Stimulated activated CD8-positive, alpha-beta memory T cell treated with anti-CD3 and anti-CD28 coated beads, Interleukin-15, amount 100 ng/mL, for 1 hour (primary cell): ENCODE data around the gene GTPBP3.
"Not testable (repeated sequence)": the region's sequence is repeated elsewhere in the genome, so short reads cannot be mapped to it uniquely, and the experiment has no call there.

ENCODE experiments used
- DNase-seq: peaks from one replicate; pipeline ENCODE4 v3.0.0-alpha.2; 2020; ENCODE audit warnings: low read depth

Gene GTPBP3

DNA sequence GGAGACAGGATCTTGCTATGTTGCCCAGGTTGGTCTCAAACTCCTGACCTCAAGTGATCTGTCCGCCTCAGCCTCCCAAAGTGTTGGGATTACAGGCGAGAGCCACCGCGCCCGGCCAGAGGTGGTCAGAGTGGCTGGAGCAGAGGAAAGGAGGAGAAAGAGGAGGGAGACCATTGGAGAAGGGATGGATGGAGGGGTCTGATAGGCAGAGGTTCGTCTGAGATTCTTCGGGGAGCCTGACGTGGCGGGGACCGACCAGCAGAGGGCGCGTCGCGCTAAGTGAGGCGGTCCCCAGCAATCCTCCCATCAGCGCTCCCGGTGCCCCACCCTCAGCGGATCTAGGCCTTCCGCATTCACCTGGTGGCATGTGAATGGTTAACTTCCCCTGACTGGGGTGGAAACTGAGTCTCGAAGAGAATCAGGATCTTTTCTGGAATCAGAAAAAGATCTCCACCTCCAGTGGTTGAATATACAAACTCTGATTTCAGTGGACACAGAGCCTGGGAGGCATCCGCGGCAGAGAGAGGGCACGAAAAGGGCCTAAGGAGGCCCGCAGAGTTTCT, 8.8 kb downstream of the GTPBP3 start:
- peak; percentile 63 for DNase-seq

GRCh38 chr19:17347361-17347760, 10.0 kb downstream of the GTPBP3 start:
- no peak for DNase-seq

- DNase-seq, result no peak
Observed at GRCh38 chr19:17347877-17348276, 10.5 kb downstream of the GTPBP3 start.

DNA sequence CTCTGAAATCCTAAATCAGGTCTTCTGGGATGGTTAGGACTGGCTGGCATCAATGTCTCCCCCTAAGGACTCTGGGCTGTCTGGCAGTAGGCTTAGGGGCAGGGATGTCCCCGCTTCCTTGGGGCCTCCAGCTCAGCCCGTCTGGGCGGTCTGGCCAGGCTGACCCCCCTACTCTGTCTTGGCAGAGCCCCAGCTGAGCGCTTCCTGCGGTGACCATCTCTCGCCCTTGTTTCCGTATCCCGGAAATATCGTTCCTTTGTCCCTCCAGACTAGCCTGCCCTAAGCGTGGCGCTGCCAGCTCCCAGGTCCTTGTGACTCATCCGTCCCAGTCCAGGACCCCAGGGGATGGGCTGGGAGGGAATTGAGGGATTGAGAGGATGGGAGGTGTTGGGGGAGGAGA, 11.3 kb downstream of the GTPBP3 start:
- DNase-seq, result no peak

DNA sequence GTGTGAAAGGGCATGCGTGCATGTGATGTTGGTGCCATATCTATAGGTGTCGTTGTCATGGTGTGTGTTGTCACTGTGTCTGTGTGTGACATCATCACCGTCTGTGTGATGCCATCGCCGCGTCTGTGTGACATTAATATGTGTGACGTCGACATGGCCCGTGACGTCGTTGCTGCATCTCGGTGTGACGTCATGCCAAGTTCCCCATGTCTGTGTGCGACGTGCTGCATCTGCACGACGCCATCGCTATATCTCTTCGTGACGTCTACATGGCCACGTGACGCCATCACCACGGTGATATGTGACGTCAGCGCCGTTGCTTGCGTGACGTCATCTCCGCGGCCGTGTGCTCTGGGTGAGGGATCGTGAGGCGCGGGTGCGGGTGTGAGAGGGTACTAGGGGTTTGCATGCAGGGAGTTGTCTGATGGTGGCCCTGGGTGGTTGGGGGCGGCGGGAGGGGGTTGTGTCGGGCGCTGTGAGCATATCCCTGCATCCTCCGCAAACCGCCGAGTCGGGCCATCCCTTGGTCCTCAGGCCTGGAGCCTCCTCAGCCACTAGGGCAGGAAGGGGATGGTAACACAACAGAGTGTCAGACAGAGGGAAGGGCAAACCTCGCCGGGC, 14.6 kb downstream of the GTPBP3 start:
- DNase-seq, result no peak

DNA sequence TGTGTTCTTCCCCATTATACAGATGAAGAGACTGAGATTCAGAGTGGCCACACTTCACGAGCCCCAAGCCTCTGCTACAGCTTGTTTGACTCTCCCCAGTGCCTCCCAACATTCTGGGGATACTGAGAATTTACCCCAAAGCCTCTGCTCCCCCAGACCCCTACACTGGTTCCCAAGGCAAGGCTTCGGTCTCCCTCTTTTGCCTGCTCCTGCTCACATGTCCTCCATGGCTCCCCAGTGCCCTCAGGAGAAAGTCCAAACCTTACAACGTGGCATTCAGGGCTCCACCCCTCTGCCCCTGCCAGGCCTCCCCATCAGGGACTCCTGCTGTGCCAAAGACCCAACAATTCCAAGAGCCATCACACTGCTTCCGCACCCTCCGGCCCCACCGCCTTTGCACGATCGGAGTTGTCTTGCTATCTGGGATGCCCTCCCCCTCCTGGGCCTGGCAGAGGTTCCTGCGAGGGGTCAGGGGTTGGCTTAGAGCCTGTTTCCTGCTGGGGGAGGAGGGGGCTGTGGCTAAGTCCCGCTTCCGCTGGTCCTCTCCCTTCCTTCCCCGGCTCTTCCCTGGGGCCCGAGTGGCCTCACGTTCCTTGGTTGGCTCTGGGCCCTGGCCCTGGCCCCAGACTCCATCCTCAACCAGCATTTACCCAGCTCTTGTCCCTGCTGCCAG, 15.4 kb downstream of the GTPBP3 start:
- no peak for DNase-seq

DNA sequence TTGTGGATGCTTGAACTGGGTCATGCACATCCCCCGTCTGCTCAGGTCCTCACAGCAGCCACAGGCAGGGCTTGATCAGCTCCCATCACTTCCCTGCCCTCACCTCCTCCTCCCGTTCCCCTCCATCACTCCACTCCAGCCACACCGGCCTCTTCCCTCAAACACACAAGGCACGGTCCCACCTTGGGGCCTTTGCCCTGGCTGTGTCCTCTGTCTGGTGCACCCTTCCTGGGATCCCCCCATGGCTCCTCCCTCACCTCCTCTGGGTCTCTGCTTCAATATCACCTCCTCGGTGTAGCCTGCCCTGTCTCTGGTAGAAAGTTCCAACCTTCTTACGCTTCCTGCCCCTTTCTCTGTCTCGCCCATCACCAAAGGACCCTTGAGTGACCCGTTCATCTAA, 16.0 kb downstream of the GTPBP3 start:
- DNase-seq, result no peak

DNA sequence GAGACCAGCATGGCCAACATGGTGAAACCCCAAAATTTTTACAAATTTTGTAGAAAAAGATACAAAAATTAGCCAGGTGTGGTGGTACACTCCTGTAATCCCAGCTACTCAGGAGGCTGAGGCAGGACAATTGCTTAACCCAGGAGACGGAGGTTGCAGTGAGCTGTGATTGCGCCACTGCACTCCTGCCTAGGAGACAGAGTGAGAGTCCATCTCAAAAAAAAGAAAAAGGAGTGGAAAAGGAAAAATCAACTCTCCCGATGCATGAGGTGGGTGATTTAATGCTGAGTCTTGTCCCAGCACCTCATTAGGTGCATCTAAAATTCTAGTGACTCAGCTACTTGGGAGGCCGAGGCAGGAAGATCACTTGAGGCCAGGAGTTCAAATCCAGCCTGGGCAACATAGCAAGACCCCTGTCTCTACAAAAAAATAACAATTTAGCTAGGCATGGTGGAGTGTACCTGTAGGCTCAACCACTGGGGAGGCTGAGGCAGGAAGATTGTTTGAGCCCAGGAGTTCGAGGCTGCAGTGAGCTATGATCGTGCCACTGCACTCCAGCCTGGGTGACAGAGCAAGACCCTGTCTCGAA, 19.8 kb downstream of the GTPBP3 start:
- DNase-seq, result no peak

GRCh38 chr19:17357724-17358123, 20.4 kb downstream of the GTPBP3 start:
- DNase-seq, result no peak

DNA sequence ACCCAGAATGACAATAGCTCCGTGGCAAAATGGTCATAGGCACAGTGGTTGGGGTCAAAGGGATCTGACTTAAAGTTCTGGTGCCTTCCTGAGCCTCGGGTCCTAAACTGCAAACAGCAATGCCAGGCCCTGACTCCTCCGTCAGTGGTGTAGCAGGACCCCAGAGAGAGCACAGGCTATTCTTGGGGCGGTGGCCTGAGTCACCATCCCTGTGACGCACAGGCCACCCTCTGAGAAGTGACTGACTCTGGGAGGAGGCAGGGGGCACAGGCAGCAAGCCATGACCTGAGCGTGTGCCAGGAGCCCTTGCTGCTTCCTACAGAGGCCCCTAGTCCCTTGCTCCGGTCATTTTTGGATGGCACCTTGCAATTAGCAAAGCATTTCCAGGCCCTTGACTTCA, 21.0 kb downstream of the GTPBP3 start:
- no peak for DNase-seq

DNA sequence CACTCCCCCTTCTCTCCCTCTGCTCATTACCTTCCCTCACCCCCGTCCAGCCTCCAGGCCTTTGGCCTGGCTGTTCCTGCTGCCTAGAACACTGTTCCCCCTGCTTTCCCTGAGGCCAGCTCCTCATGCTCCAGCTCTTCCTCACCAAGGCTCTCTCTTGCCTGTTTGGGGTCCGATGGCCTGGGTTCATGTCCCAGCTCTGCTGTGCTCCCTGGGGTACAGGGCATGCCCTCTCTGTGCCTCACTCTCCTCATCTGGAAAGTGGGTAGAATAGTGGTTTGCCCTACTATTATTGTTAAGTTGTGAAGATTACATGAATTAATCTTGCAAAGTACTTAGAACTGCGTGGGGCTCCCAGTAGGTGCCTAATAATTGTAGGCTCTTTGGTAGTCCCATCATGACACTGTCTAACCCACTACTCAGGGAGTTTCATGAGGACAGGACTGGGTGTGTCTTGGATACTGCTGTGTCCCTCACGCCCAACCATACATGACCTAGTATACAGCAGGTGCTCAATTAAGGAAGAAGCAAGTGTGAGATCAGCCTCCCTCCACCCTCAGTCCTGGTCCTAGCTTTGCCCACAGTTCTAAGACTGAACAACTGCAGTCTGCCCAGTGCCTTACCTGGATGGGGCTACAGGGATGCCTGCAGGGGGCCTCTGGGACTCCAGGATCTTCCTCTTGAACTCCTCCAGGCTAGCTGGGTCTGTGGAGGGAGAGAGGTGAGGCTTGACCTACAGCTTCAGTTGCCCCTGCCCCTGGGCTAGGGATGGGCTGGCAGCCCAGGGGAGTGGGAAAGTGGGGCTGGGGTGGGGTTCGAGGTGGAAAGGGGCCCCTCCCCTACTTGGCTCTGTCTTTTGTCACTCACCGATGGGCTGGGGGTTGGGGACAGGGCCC, 22.8 kb downstream of the GTPBP3 start:
- no peak for DNase-seq

DNA sequence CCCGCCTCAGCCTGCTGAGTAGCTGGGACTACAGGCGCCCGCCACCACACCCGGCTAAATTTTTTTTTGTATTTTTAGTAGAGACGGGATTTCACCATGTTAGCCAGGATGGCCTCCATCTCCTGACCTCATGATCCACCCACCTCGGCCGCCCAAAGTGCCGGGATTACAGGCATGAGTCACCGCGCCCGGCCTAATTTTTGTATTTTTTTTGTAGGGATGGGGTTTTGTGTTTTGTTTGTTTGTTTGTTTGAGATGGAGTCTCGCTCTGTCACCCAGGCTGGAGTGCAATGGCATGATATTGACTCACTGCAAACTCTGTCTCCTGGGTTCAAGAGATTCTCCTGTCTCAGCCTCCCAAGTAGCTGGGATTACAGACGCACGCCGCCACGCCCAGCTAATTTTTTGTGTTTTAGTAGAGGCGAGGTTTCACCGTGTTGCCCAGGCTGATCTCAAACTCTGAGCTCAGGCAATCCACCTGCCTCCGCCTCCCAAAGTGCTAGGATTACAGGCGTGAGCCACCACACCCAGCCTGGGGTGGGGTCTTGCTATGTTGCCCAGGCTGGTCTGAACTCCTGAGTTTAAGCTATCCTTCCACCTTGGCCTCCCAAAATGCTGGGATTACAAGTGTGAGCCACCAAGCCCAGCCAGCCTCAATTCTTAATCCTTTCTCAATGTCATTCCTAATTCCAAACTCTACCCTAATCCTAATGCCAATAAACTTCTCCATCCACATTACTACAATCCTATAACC, 26.7 kb downstream of the GTPBP3 start:
- DNase-seq, result not testable (repeated sequence)

DNA sequence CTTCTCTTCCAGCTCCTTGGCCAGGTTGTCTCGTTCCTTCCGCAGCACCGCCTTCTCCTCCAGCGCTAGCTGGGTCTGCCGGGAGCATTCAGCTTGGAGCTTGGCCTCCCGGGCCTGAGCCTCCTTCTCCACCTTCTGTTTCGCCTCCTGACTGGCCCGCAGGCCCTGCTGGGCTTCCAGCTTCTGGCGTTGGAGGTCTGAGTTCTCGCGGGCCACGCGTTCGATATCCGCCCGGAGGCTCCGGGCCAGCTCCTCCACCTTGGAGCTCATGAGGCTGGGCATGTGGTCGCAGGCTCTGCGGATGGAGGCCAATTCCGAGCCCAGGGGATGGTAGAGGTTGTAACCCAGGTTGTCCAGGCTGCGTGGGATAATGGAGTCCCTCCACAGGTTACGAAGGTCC, 28.0 kb downstream of the GTPBP3 start:
- DNase-seq, result no peak

GRCh38 chr19:17370026-17370587, 32.8 kb downstream of the GTPBP3 start:
- DNase-seq, result no peak

- DNase-seq, result no peak
Observed at GRCh38 chr19:17376935-17377600, 39.7 kb downstream of the GTPBP3 start, which contains the start of gene PLVAP. PLVAP (minus strand) TSS chr19:17377342; CDS start chr19:17377288, 54 bp downstream.

DNA sequence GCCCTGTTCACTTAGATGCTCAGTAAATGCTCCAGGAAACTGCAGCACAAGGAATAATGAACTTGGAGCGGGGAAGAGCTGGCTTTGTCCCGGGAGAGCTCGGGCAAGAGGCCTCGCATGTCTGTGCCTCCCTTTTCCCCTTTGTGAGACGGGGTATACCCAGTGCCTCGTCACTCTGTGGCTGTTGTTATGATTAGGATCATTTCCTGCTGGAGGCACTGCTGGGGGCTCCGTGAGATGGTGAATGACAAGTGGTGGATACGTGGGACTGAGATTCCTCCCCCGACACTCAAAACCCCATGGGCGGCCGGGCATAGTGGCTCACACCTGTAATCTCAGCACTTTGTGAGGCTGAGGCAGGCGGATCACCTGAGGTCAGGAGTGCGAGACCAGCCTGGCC, 40.9 kb downstream of the GTPBP3 start:
- DNase-seq, result no peak

- no peak for DNase-seq
Observed at GRCh38 chr19:17379221-17379631, 41.9 kb downstream of the GTPBP3 start.

- no peak for DNase-seq
Observed at GRCh38 chr19:17380426-17381138, 43.2 kb downstream of the GTPBP3 start.

DNA sequence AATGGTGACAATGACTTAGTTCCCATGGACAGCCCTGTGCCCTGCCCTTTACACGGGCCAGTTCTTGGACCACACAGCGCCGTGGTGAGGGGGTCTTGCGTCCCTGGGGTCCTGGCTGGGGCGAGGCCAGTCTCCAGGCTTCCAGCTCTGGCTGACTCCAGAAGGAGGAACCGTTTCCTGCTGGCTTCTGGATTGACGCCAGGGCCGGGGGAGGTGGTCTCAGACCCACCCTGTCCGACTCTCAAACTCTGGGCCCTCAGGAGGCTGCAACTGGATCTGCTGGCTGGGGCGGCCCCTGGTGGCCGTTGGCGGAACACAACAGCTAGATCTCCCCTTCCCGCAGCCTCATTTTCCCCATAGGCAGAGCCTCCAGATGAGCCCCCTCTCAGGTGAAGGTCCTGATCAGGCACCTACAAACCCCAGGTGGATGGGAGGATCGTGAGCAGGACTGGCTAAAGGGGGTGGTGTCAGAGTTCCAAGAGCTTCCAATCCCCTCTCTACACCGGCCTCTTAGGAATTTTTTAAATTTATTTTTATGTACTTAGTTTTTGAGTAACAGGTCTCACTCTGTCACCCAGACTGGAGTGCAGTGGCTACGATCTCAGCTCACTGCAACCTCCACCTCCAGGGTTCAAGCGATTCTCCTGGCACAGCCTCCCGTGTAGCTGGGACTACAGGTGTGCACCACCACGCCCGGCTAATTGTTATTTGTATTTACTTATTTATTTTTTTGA, 48.7 kb downstream of the GTPBP3 start:
- peak; percentile 24 for DNase-seq
